HepG2 (cell line): ENCODE results near the gene PYHIN1. TPM values are rescaled to one million over a fixed set of nuclear protein-coding genes. Genes with fewer than 3 reads are reported as not detected.

ENCODE experiments used
- ATAC-seq: fragments of 200-7000 bp; cut with Tn5 transposase; 3 replicates; pipeline ENCODE4 v1.9.1; 2020; ENCODE audit warnings: mild to moderate bottlenecking, moderate library complexity
- BruUV-seq: library from RNA; stranded (reverse); fragments of 400-500 nt; replicated peaks from 2 replicates; lab custom pipeline; 2021; lab: Mats Ljungman, UMichigan
- CTCF ChIA-PET: fragments of 300-600 bp; formaldehyde crosslinking; extraction: SDS; loops from one replicate; lab custom pipeline; 2021; ENCODE audit warnings: low total read pairs, inconsistent platforms, low intra/inter-chr PET ratio; lab: Yijun Ruan, JAX
- POLR2A ChIA-PET: fragments of 350-600 bp; sonication (Branson Sonifier 250); formaldehyde crosslinking; loops from one replicate; lab custom pipeline; 2020; ENCODE audit warnings: antibody characterized with exemption, inconsistent platforms; lab: Yijun Ruan, JAX
- DNase-seq: peaks from one replicate; pipeline ENCODE4 v3.0.0-alpha.2; 2015; ENCODE audit warnings: low spot score
- FAIRE-seq: peaks from 3 replicates; lab custom pipeline; 2011; peaks lifted over from hg19 to GRCh38; lab: Jason Lieb, UNC
- H2AFZ ChIP-seq: one replicate; pipeline ENCODE4 v1.6.1; 2011; ENCODE audit warnings: low read length, inconsistent platforms
- H3K27ac ChIP-seq: fragments of 300-600 bp; 3 replicates; pipeline ENCODE4 v1.8.0; 2011; ENCODE audit warnings: mixed run types, mild to moderate bottlenecking, mixed read lengths, low read length, inconsistent platforms; ENCODE audit not compliant: insufficient read depth; ENCODE audit errors: extremely low read length
- H3K27me3 ChIP-seq, 2 experiments: fragments of 200-600 bp in 1 of 2; 2 replicates in 1 of 2; 3 replicates in 1 of 2; pipeline versions ENCODE4 v1.6.0 to v1.8.0; 2011; ENCODE audit warnings: low read length in 2 of 2, mild to moderate bottlenecking in 2 of 2, moderate library complexity in 2 of 2, inconsistent platforms in 1 of 2; ENCODE audit not compliant: insufficient read depth in 2 of 2, control insufficient read depth in 1 of 2
- H3K36me3 ChIP-seq, 2 experiments: fragments of 200-600 bp in 1 of 2; replicated peaks in 1 of 2; 2 replicates in 1 of 2; 3 replicates in 1 of 2; pipeline versions ENCODE4 v1.5.1 to v1.8.0; 2011; ENCODE audit warnings: low read length in 2 of 2, inconsistent platforms in 1 of 2; ENCODE audit not compliant: insufficient read depth in 2 of 2, control insufficient read depth in 1 of 2
- H3K4me1 ChIP-seq: 2 replicates; pipeline ENCODE4 v1.5.1; 2012; ENCODE audit warnings: low read length, inconsistent platforms; ENCODE audit not compliant: insufficient read depth
- H3K4me2 ChIP-seq: 2 replicates; pipeline ENCODE4 v1.6.0; 2011; ENCODE audit warnings: low read depth, low read length, inconsistent platforms
- H3K4me3 ChIP-seq, 3 experiments: fragments of 200-600 bp in 1 of 3; sonication (generic), shearing (Covaris generic) in 1 of 3; replicated peaks in 1 of 3; 2 replicates each; pipeline ENCODE4 v1.5.1; 2011 to 2016; ENCODE audit warnings: low read length in 3 of 3, inconsistent platforms in 2 of 3, low read depth in 2 of 3, mild to moderate bottlenecking in 2 of 3, control low read depth in 1 of 3, mixed read lengths in 1 of 3; ENCODE audit not compliant: insufficient read depth in 1 of 3
- H3K79me2 ChIP-seq: one replicate; pipeline ENCODE4 v1.6.1; 2011; ENCODE audit warnings: low read length, inconsistent platforms; ENCODE audit not compliant: insufficient read depth
- H3K9ac ChIP-seq: 2 replicates; pipeline ENCODE4 v1.6.0; 2011; ENCODE audit warnings: mild to moderate bottlenecking, low read depth, low read length, inconsistent platforms; ENCODE audit not compliant: insufficient read depth
- H3K9me3 ChIP-seq: 2 replicates; pipeline ENCODE4 v1.5.1; 2012; ENCODE audit warnings: mild to moderate bottlenecking, low read length
- H4K20me1 ChIP-seq: 2 replicates; pipeline ENCODE4 v1.6.0; 2011; ENCODE audit warnings: inconsistent platforms, mild to moderate bottlenecking, low read length, moderate library complexity; ENCODE audit not compliant: insufficient read depth
- ATF7-NPFF ChIP-seq: sonication (generic); formaldehyde crosslinking; IDR thresholded peaks from 2 replicates; pipeline ENCODE4 v1.8.1; 2023; ENCODE audit warnings: mild to moderate bottlenecking, low read depth, missing genetic modification reagents, moderate library complexity
- HDAC2 ChIP-seq: sonication (generic); formaldehyde crosslinking; IDR thresholded peaks from 2 replicates; pipeline ENCODE4 v1.4.0; 2020; ENCODE audit warnings: missing genetic modification reagents
- HNF1A ChIP-seq, 2 experiments: sonication (generic) in 1 of 2; formaldehyde crosslinking in 1 of 2; IDR thresholded peaks; 2 replicates each; pipeline versions ENCODE4 v1.4.0 to v1.6.1; 2016 to 2020; ENCODE audit warnings: borderline replicate concordance in 1 of 2, low read depth in 1 of 2, mild to moderate bottlenecking in 1 of 2, missing genetic modification reagents in 1 of 2
- HNRNPH1 ChIP-seq: fragments of 200-400 bp; formaldehyde crosslinking; optimal IDR thresholded peaks from 2 replicates; pipeline ENCODE3; 2017; ENCODE audit warnings: mild to moderate bottlenecking, low read depth, low read length
- KLF11 ChIP-seq: IDR thresholded peaks from 2 replicates; pipeline ENCODE4 v1.6.1; 2016; ENCODE audit warnings: missing compliant biosample characterization
- MAFK ChIP-seq, 2 experiments: IDR thresholded peaks in 1 of 2; conservative IDR thresholded peaks in 1 of 2; 2 replicates each; pipeline ENCODE4 v1.6.1; 2011; ENCODE audit warnings: improper control_type of control experiment in 2 of 2, low read length in 2 of 2
- ZBTB3 ChIP-seq: sonication (generic); formaldehyde crosslinking; IDR thresholded peaks from 2 replicates; pipeline ENCODE4 v1.4.0; 2020; ENCODE audit warnings: low read depth, mild to moderate bottlenecking, moderate library complexity, missing genetic modification reagents, borderline replicate concordance
- ZFP91 ChIP-seq: sonication (generic); formaldehyde crosslinking; IDR thresholded peaks from 2 replicates; pipeline ENCODE4 v1.9.0; 2022; ENCODE audit warnings: missing genetic modification reagents, mild to moderate bottlenecking, borderline replicate concordance
- ZFY ChIP-seq: sonication (generic); formaldehyde crosslinking; IDR thresholded peaks from 2 replicates; pipeline ENCODE4 v1.4.0; 2020; ENCODE audit warnings: missing genetic modification reagents
- ZNF160 ChIP-seq: sonication (generic); formaldehyde crosslinking; IDR thresholded peaks from 2 replicates; pipeline ENCODE4 v1.8.0; 2022; ENCODE audit warnings: mild to moderate bottlenecking, inconsistent platforms, missing genetic modification reagents
- ZNF3 ChIP-seq: IDR thresholded peaks from 2 replicates; pipeline ENCODE4 v1.7.0; 2017; ENCODE audit warnings: inconsistent platforms
- ZNF34 ChIP-seq: sonication (generic); formaldehyde crosslinking; IDR thresholded peaks from 2 replicates; pipeline ENCODE4 v1.4.0; 2020; ENCODE audit warnings: mild to moderate bottlenecking, missing genetic modification reagents, borderline replicate concordance
- ZNF44 ChIP-seq: sonication (generic); formaldehyde crosslinking; IDR thresholded peaks from 2 replicates; pipeline ENCODE4 v1.5.1; 2020; ENCODE audit warnings: mild to moderate bottlenecking, missing genetic modification reagents
- ZNF644 ChIP-seq: IDR thresholded peaks from 2 replicates; pipeline ENCODE4 v1.6.1; 2016; ENCODE audit warnings: low read depth
- ZNF704 ChIP-seq: sonication (generic); formaldehyde crosslinking; IDR thresholded peaks from 2 replicates; pipeline ENCODE4 v1.8.1; 2023; ENCODE audit warnings: mild to moderate bottlenecking, inconsistent platforms, moderate library complexity, missing genetic modification reagents, borderline replicate concordance
- WGBS: methylation state at CpG from one replicate; pipeline ENCODE4 v1.1.6; 2017; ENCODE audit warnings: low lambda C conversion rate; 5-methylcytosine and 5-hydroxymethylcytosine counted together
- in situ Hi-C: cut with HindIII; loops from 2 replicates; pipeline ENCODE4 v1.10.0; 2017; ENCODE audit warnings: low pct_unique_long_range_greater_than_20kb; ENCODE audit not compliant: extremely low pct_ligation_motif_present
- intact Hi-C: fragments of 100-400 bp; cut with micrococcal nuclease; formaldehyde crosslinking; loops from one replicate; pipeline ENCODE4 v1.10.0; 2022; ENCODE audit not compliant: unreplicated experiment
- polyA plus RNA-seq, 8 experiments: library from polyadenylated mRNA; depleted of rRNA in 3 of 8; stranded (reverse) in 7 of 8; unstranded in 1 of 8; fragments of >200 nt; fragmentation: Illumina TruSeq in 4 of 8; extraction: Trizol in 4 of 8; gene quantifications; 2 replicates each; pipeline versions ENCODE4 v1.2.1 to v1.2.3, GENCODE V29; 2011 to 2016; ENCODE audit warnings: low read depth in 4 of 8, missing spikeins in 1 of 8, mixed read lengths in 1 of 8; ENCODE audit not compliant: insufficient read depth in 1 of 8
- total RNA-seq, 5 experiments: library from RNA; depleted of rRNA; stranded (reverse); fragments of >200 nt; fragmentation: Illumina TruSeq; extraction: Trizol; gene quantifications; 2 replicates each; pipeline ENCODE4 v1.2.3, GENCODE V29; 2016; ENCODE audit warnings: low read depth in 1 of 5

Gene PYHIN1
- total and polyA plus RNA-seq, 2 of the 13 experiments (the other 11 are each of a cell fraction or from before 2014, with no cell fraction given), result not detected

GRCh38 chr1:158930504-158930903 is 848 bp upstream of the PYHIN1 start:
- ATAC-seq, result no peak
- CTCF ChIA-PET, result no interaction called here

More at GRCh38 chr1:158930504-158930903, 848 bp upstream of the PYHIN1 start:
- no peaks in the 10 kb centered on the region for H3K36me3 ChIP-seq
- no peak overlapping the region for H3K27ac ChIP-seq
- WGBS, result under 1% methylated on average over 5 of the region's 5 CpGs
- peaks cover 62% of the 10 kb centered on the region for H3K9me3 ChIP-seq
- no peak for TF ChIP-seq ZNF34
- no peak for TF ChIP-seq ZNF3 (CRISPR knock-in tag)
- no peak for TF ChIP-seq MAFK (conservative IDR thresholded peaks at IDR 0.05 in 1 of 2, IDR thresholded peaks at IDR 0.05 in 1 of 2; ENCODE audit: low read length in 2 of 2)
- TF ChIP-seq ZBTB3 (CRISPR knock-in tag), result no peak
- TF ChIP-seq ATF7-NPFF (CRISPR knock-in tag), result no peak
- no peak for TF ChIP-seq ZNF704 (CRISPR knock-in tag)
- TF ChIP-seq ZNF44, result no peak
- no peak for TF ChIP-seq ZFY (CRISPR knock-in tag)
- TF ChIP-seq HDAC2 (CRISPR knock-in tag), result no peak
- no peak for TF ChIP-seq ZNF160
- no peak for TF ChIP-seq ZNF644 (CRISPR knock-in tag)
- TF ChIP-seq ZFP91 (CRISPR knock-in tag), result no peak
- TF ChIP-seq HNRNPH1, result no peak
- TF ChIP-seq KLF11, result no peak
- TF ChIP-seq HNF1A (IDR thresholded peaks at IDR 0.05; ENCODE audit: low read depth), result no peak
- no peak for TF ChIP-seq HNF1A (CRISPR knock-in tag; IDR thresholded peaks at IDR 0.05; ENCODE audit: borderline replicate concordance)
- H3K27me3 ChIP-seq, result no peaks in the 10 kb centered on the region
- H3K4me1 ChIP-seq, result no peaks in the 10 kb centered on the region
- POLR2A ChIA-PET, result no interaction called here
- H4K20me1 ChIP-seq, result no peaks in the 10 kb centered on the region
- H3K9ac ChIP-seq, result no peak overlapping the region
- DNase-seq, result no peak
- no peak for FAIRE-seq
- intact Hi-C loops, result no loop called here
- H3K4me2 ChIP-seq, result no peak overlapping the region
- BruUV-seq, result no TSS peak
- H2AFZ ChIP-seq, result no peak overlapping the region
- no peak overlapping the region for H3K4me3 ChIP-seq
- H3K79me2 ChIP-seq, result no peaks in the 10 kb centered on the region
- in situ Hi-C loops, result no loop called here
